ENCODE data around the gene BRD3OS. TPM values are rescaled to one million over a fixed set of nuclear protein-coding genes. Genes with fewer than 3 reads are reported as not detected.
A peak's percentile ranks its signal among the peaks of the same experiment; 100 is the strongest.

BRD3OS gene
- total RNA-seq, 1 donor from 2014 or later: 11.4 TPM

DNA sequence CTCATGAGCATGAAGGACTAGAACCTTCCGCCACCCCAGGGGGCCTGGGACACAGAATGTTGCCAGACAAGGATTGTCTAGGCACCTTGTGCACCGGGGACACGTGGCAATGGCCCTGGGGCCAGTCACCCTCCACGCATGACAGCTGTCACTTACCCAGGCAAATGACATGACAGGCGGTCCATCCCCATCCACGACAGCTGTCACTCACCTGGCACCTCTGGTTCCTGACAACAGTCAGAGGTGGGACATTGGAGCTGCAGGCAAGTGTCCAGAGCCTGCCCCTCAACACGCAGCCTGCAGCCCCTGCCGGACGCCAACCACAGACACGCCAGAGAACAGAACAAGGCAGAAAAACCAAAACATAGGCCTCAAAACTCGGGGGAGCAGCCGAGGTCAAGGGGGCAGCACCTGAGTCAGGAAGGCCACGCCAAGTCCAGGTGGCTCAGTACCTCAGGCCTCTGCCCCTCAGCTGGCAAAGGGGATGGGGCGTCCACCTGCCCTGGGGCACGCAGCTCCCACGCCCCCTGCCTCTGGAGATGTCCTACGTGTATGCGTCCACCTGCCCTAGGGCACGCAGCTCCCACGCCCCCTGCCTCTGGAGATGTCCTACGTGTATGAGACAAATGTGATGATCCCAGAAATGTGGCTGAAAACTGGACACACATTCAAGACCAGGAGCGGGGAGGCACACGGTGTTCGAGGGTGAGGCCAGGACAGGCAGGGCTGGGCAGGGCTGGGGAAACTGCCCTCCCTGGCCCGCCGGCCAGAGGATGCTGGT lies 47.7 kb upstream of the BRD3OS start:
- no peak for DNase-seq (ENCODE audit: low spot score)
- Mint-ChIP-seq H3K27ac (ENCODE audit: unreplicated experiment) (peak overlapping the region; percentile 57), H3K4me1 (ENCODE audit: unreplicated experiment) (peaks cover 37% of the 10 kb centered on the region), H3K27me3 (ENCODE audit: unreplicated experiment) (peaks cover 3% of the 10 kb centered on the region), H3K9me3 (ENCODE audit: unreplicated experiment) (no peaks in the 10 kb centered on the region), H3K36me3 (ENCODE audit: low read depth, unreplicated experiment) (no peaks in the 10 kb centered on the region), H3K4me3 (ENCODE audit: unreplicated experiment) (no peak overlapping the region)
- TF ChIP-seq, protein P1, sequence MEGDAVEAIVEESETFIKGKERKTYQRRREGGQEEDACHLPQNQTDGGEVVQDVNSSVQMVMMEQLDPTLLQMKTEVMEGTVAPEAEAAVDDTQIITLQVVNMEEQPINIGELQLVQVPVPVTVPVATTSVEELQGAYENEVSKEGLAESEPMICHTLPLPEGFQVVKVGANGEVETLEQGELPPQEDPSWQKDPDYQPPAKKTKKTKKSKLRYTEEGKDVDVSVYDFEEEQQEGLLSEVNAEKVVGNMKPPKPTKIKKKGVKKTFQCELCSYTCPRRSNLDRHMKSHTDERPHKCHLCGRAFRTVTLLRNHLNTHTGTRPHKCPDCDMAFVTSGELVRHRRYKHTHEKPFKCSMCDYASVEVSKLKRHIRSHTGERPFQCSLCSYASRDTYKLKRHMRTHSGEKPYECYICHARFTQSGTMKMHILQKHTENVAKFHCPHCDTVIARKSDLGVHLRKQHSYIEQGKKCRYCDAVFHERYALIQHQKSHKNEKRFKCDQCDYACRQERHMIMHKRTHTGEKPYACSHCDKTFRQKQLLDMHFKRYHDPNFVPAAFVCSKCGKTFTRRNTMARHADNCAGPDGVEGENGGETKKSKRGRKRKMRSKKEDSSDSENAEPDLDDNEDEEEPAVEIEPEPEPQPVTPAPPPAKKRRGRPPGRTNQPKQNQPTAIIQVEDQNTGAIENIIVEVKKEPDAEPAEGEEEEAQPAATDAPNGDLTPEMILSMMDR (IDR thresholded peaks at IDR 0.05; ENCODE audit: unreplicated experiment): no peak

- Mint-ChIP-seq H3K36me3 (ENCODE audit: low read depth, unreplicated experiment) (no peaks in the 10 kb centered on the region), H3K9me3 (ENCODE audit: unreplicated experiment) (no peaks in the 10 kb centered on the region), H3K4me3 (ENCODE audit: unreplicated experiment) (no peak overlapping the region), H3K27ac (ENCODE audit: unreplicated experiment) (no peak overlapping the region), H3K4me1 (ENCODE audit: unreplicated experiment) (peaks cover 36% of the 10 kb centered on the region), H3K27me3 (ENCODE audit: unreplicated experiment) (peaks cover 2% of the 10 kb centered on the region)
- TF ChIP-seq, protein P1 (IDR thresholded peaks at IDR 0.05; ENCODE audit: unreplicated experiment): no peak
- no peak for DNase-seq (ENCODE audit: low spot score)
Observed at GRCh38 chr9:133978226-133978898, 46.9 kb upstream of the BRD3OS start.

DNA sequence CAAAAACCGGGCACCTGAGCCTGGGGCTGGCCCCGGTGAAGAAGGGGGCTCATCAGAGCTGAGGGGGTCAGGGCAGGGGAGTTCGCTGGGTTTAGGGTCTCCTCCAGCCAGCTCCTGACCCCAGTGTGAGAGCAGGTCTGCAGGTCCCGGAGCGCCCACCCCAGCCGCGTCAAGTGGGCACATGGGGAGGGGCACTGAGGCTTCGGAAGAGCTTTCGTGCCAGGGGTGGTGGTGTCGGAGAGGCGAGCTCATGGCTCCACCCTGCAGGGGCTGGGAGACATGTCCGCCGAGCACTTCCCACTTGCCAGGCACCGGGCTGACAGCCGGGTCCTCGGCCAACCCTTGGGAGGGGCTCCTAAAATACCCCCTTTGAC lies 46.4 kb upstream of the BRD3OS start:
- no peak for DNase-seq (ENCODE audit: low spot score)
- H3K36me3 Mint-ChIP-seq (ENCODE audit: low read depth, unreplicated experiment): no peaks in the 10 kb centered on the region
- H3K4me3 Mint-ChIP-seq (ENCODE audit: unreplicated experiment): no peak overlapping the region
- H3K27me3 Mint-ChIP-seq (ENCODE audit: unreplicated experiment): peaks cover 2% of the 10 kb centered on the region
- H3K27ac Mint-ChIP-seq (ENCODE audit: unreplicated experiment): peak overlapping the region; percentile 61
- TF ChIP-seq, protein P1 (IDR thresholded peaks at IDR 0.05; ENCODE audit: unreplicated experiment): no peak
- no peaks in the 10 kb centered on the region for H3K9me3 Mint-ChIP-seq (ENCODE audit: unreplicated experiment)
- peaks cover 31% of the 10 kb centered on the region for H3K4me1 Mint-ChIP-seq (ENCODE audit: unreplicated experiment)

- TF ChIP-seq, protein P1 (IDR thresholded peaks at IDR 0.05; ENCODE audit: unreplicated experiment): no peak
- Mint-ChIP-seq H3K27me3 (ENCODE audit: unreplicated experiment) (peaks cover 2% of the 10 kb centered on the region), H3K9me3 (ENCODE audit: unreplicated experiment) (no peaks in the 10 kb centered on the region), H3K4me3 (ENCODE audit: unreplicated experiment) (no peak overlapping the region), H3K27ac (ENCODE audit: unreplicated experiment) (peak overlapping the region; percentile 80), H3K4me1 (ENCODE audit: unreplicated experiment) (peaks cover 29% of the 10 kb centered on the region), H3K36me3 (ENCODE audit: low read depth, unreplicated experiment) (no peaks in the 10 kb centered on the region)
- DNase-seq (ENCODE audit: low spot score): peak; percentile 60
Observed at GRCh38 chr9:133979273-133979920, 45.9 kb upstream of the BRD3OS start.

Data from endothelial cell (in vitro differentiated cells).